Tibial artery (tissue), 4 donors: ENCODE results near the gene MOAP1.
"Not testable (repeated sequence)": the region's sequence is repeated elsewhere in the genome, so short reads cannot be mapped to it uniquely, and the experiment has no call there.

Experiments used
- DNase-seq, 2 donors: peaks; one replicate each; pipeline ENCODE4 v3.0.0-alpha.2; 2019
- H3K27ac ChIP-seq, 2 donors: fragments of 200-600 bp; sonication (generic) in 1 of 2; 1 replicate in 1 of 2; 2 replicates in 1 of 2; pipeline ENCODE4 v1.5.1; 2018 to 2019; ENCODE audit warnings: mild to moderate bottlenecking in 1 of 2
- H3K27me3 ChIP-seq, 2 donors: fragments of 200-600 bp; sonication (generic) in 1 of 2; one replicate each; pipeline versions ENCODE4 v1.5.1 to v1.6.0; 2016 to 2019
- H3K36me3 ChIP-seq, 3 donors: fragments of 200-600 bp; sonication (generic) in 2 of 3; one replicate each; pipeline ENCODE4 v1.5.1; 2016 to 2019; ENCODE audit warnings: mild to moderate bottlenecking in 2 of 3
- H3K4me1 ChIP-seq, 4 donors: fragments of 200-600 bp; sonication (generic) in 2 of 4; 1 replicate in 3 of 4; 2 replicates in 1 of 4; pipeline ENCODE4 v1.5.1; 2016 to 2019
- H3K4me3 ChIP-seq, 2 donors: fragments of 200-600 bp; sonication (generic) in 1 of 2; 1 replicate in 1 of 2; 2 replicates in 1 of 2; pipeline ENCODE4 v1.5.1; 2018 to 2019; ENCODE audit warnings: mild to moderate bottlenecking in 2 of 2
- H3K9me3 ChIP-seq, 3 donors: fragments of 200-600 bp; sonication (generic) in 1 of 3; one replicate each; pipeline ENCODE4 v1.5.1; 2016 to 2019
- intact Hi-C: fragments of 100-400 bp; cut with DNase I; formaldehyde crosslinking; loops from one replicate; pipeline ENCODE4 v1.15.0; 2023; ENCODE audit warnings: low total_unique reads
- TF ChIP-seq, protein P1 (sequence below), 2 experiments: fragments of 200-600 bp in 1 of 2; fragments of 450-650 bp in 1 of 2; IDR thresholded peaks; one replicate each; pipeline ENCODE4 v1.5.1; 2017 to 2019; ENCODE audit warnings: antibody characterized with exemption in 2 of 2, mild to moderate bottlenecking in 1 of 2, moderate library complexity in 1 of 2

The MOAP1 gene

DNA sequence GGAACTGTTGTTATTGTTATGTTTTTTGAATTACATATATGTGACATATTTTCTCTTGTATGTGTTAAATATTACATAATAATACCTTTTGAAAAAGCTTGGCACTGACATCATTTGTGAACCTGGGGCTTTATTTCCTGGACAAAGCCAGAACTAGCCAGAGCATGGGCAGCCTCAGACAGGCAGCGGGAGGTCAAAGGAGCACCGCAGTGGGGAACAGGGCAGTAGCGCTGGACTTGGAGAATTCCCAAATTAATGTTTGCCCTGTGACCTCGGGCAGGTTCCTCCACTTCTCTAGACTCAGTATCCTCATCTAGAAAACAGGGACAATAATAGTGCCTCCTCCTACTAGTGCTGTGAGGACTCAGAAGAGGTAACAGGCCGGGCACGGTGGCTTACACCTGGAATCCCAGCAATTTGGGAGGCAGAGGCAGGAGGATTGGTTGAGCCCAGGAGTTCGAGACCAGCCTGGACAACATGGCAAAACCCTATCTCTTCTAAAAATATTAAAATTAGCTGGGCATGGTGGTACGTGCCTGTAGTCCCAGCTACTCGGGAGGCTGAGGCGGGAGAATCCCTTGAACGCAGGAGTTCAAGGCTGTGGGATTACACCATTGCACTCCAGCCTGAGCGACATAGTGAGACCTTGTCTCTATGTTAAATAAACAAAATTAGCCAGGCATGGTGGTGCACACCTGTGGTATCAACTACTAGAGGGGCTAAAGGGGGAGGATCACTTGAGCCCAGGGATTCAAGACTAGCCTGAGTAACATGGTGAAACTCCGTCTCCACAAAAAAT, 41.6 kb downstream of the MOAP1 start:
- peaks cover 0 to 3% (median 0%) of the 10 kb centered on the region in 4 donors for H3K4me1 ChIP-seq
- no peak overlapping the region for H3K4me3 ChIP-seq
- TF ChIP-seq, protein P1, sequence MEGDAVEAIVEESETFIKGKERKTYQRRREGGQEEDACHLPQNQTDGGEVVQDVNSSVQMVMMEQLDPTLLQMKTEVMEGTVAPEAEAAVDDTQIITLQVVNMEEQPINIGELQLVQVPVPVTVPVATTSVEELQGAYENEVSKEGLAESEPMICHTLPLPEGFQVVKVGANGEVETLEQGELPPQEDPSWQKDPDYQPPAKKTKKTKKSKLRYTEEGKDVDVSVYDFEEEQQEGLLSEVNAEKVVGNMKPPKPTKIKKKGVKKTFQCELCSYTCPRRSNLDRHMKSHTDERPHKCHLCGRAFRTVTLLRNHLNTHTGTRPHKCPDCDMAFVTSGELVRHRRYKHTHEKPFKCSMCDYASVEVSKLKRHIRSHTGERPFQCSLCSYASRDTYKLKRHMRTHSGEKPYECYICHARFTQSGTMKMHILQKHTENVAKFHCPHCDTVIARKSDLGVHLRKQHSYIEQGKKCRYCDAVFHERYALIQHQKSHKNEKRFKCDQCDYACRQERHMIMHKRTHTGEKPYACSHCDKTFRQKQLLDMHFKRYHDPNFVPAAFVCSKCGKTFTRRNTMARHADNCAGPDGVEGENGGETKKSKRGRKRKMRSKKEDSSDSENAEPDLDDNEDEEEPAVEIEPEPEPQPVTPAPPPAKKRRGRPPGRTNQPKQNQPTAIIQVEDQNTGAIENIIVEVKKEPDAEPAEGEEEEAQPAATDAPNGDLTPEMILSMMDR (IDR thresholded peaks at IDR 0.05), result no peak
- intact Hi-C loops, result loop anchor here (5.0 kb wide), 2 partner anchors 171 to 191 kb away; no protein-coding TSS in a partner anchor
- DNase-seq, result no peak
- no peaks in the 10 kb centered on the region for H3K27me3 ChIP-seq
- no peaks in the 10 kb centered on the region for H3K9me3 ChIP-seq
- H3K36me3 ChIP-seq, result no peaks in the 10 kb centered on the region
- H3K27ac ChIP-seq, result no peak overlapping the region

DNA sequence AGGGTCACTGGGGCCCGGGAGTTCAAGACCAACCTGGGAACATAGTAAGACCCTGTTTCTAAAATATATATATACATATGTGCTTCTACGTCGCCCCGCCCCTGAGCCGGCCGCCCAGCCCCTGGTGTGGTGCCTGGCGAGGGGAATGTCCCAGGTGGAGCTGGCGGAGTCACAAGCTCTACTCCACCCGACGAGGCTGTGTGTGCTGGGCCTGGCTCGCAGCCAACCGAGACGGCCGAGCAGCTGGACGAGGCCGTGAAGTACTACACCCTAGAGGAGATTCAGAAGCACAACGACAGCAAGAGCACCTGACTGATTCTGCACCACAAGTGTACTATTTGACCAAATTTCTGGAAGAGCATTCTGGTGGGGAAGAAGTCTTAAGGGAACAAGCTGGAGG, 46.8 kb downstream of the MOAP1 start:
- Histone ChIP-seq H3K9me3 (no peaks in the 10 kb centered on the region), H3K36me3 (no peaks in the 10 kb centered on the region), H3K27ac (peak overlapping the region in 1 of 2 donors; percentile 67), H3K4me3 (no peak overlapping the region), H3K27me3 (no peaks in the 10 kb centered on the region), H3K4me1 (peaks cover 0 to 44% (median 12%) of the 10 kb centered on the region in 4 donors)
- no peak for DNase-seq
- intact Hi-C loops, result no loop called here
- TF ChIP-seq, protein P1 (IDR thresholded peaks at IDR 0.05), result no peak

DNA sequence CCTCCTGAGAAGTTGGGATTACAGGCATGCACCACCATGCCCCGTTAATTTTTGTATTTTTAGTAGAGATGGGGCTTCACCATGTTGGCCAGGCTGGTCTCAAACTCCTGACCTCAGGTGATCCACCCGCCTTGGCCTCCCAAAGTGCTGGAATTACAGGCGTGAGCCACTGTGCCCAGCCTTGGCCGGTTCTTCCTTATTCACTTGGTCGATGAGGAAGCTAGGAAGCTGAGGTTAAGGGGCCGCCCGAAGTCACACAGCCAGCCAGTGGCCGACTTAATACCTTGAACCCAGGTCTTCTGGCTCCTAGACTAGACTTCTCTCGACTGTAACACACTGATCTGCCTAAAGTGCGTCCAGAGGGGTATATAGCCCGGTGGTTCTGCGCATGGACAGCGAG, 48.2 kb downstream of the MOAP1 start:
- H3K36me3 ChIP-seq, H3K9me3 ChIP-seq, H3K4me3 ChIP-seq, DNase-seq, H3K27me3 ChIP-seq, intact Hi-C loops: not testable (repeated sequence)
- Histone ChIP-seq H3K27ac (peak overlapping the region in 1 of 2 donors; percentile 67), H3K4me1 (peaks cover 0 to 57% (median 16%) of the 10 kb centered on the region in 4 donors)

DNA sequence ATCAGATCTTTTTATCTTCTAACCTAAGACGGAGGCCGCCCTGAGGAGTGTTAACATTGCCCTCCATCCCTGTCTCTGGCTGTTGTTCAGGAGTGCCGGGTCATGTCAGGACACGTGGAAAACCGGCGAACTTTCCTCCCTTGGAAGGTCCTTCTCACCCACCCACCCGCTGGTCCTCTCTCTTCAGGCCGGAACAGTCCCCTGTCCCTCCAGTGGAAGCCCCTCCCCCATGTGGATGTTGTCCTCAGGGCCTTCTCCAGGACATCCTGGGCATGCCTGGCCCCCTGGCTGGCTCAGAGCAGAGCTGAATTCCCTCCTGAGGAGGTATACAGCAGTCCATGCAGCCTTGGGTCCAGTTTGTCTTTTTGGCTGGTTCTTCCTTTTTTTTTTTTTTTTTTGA, 48.7 kb downstream of the MOAP1 start:
- Histone ChIP-seq H3K27ac (peak overlapping the region; percentile 12 to 67), H3K9me3 (no peaks in the 10 kb centered on the region), H3K36me3 (no peaks in the 10 kb centered on the region), H3K4me1 (peaks cover 0 to 57% (median 16%) of the 10 kb centered on the region in 4 donors), H3K27me3 (no peaks in the 10 kb centered on the region), H3K4me3 (no peak overlapping the region)
- DNase-seq, result no peak
- TF ChIP-seq, protein P1 (IDR thresholded peaks at IDR 0.05), result no peak
- intact Hi-C loops, result no loop called here

DNA sequence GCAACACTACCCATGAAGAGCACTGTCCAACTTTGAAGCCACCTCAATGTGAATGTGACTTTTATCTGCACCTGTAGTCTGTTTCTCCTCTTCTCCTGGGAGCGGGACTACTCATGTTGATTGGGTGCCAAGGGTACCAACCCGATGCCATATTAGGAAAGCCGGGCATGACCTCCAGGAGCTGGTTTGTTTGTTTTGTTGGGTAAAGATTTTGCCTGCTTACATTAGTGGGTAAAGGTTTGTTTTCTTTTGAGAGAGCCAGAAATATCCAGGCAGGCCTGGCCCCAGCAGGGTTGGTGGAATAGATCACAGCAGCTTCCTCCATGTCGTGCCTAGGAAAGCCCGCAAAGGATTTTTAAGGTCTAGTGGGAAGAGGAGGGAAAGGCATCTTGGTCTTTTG, 49.3 kb downstream of the MOAP1 start:
- peak in 1 of 2 donors; percentile 71 for DNase-seq
- Histone ChIP-seq H3K27ac (peak overlapping the region; percentile 12 to 67), H3K4me3 (no peak overlapping the region), H3K9me3 (no peaks in the 10 kb centered on the region), H3K4me1 (peaks cover 0 to 61% (median 16%) of the 10 kb centered on the region in 4 donors), H3K36me3 (no peaks in the 10 kb centered on the region), H3K27me3 (no peaks in the 10 kb centered on the region)
- intact Hi-C loops, result loop anchor here (2.0 kb wide), 1 partner anchor 19 kb away; no protein-coding TSS in a partner anchor
- TF ChIP-seq, protein P1 (IDR thresholded peaks at IDR 0.05), result no peak

DNA sequence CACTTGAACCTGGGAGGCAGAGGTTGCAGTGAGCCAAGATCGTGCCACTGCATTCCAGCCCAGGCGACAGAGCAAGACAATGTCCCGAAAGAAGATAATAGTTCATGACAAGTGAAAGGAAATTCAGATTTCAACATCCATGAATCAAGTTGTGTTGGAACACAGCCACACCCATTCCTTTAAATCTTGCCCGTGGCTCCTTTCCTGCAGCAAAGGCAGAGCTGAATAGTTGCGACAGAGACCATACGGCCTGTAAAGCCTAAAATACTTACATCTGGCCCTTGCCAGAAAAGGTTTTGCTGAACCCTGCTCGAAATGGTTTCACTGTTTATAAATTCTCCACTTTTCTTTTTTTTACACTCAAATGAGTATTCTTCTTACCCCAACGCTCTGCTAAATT, 51.2 kb downstream of the MOAP1 start:
- intact Hi-C loops, result no loop called here
- H3K9me3 ChIP-seq, result no peaks in the 10 kb centered on the region
- H3K4me1 ChIP-seq, result peaks cover 3 to 80% (median 20%) of the 10 kb centered on the region in 4 donors

More for the DNA sequence above, 51.2 kb downstream of the MOAP1 start:
- Histone ChIP-seq H3K27me3 (no peaks in the 10 kb centered on the region), H3K27ac (peak overlapping the region; percentile 12 to 67), H3K4me3 (no peak overlapping the region), H3K36me3 (no peaks in the 10 kb centered on the region)
- TF ChIP-seq, protein P1 (IDR thresholded peaks at IDR 0.05), result no peak
- peak in 1 of 2 donors; percentile 78 for DNase-seq
